GM13977 (cell line): ENCODE results near the gene ZNF587.
A peak's percentile ranks its signal among the peaks of the same experiment; 100 is the strongest.
"Not testable (repeated sequence)": the region's sequence is repeated elsewhere in the genome, so short reads cannot be mapped to it uniquely, and the experiment has no call there.

ENCODE experiments used
- DNase-seq: peaks from one replicate; pipeline ENCODE4 v3.0.0; 2012; ENCODE audit warnings: low spot score
- in situ Hi-C: fragments of 300-500 bp; cut with MboI; formaldehyde crosslinking; loops from one replicate; pipeline ENCODE4 v1.12.0; 2022; ENCODE audit warnings: low sequenced_read_pairs, low pct_unique_long_range_greater_than_20kb, mixed read lengths, inconsistent platforms; ENCODE audit not compliant: unreplicated experiment
- TF ChIP-seq, protein P1 (sequence below): IDR thresholded peaks from 2 replicates; pipeline ENCODE4 v1.5.1; 2012; ENCODE audit warnings: mild to moderate bottlenecking, control low read depth; ENCODE audit not compliant: insufficient read depth; ENCODE audit errors: extremely low read depth, missing control alignments

Gene ZNF587

GRCh38 chr19:57888107-57888559 is 38.5 kb downstream of the ZNF587 start:
- peak; percentile 12 for DNase-seq
- TF ChIP-seq, protein P1, sequence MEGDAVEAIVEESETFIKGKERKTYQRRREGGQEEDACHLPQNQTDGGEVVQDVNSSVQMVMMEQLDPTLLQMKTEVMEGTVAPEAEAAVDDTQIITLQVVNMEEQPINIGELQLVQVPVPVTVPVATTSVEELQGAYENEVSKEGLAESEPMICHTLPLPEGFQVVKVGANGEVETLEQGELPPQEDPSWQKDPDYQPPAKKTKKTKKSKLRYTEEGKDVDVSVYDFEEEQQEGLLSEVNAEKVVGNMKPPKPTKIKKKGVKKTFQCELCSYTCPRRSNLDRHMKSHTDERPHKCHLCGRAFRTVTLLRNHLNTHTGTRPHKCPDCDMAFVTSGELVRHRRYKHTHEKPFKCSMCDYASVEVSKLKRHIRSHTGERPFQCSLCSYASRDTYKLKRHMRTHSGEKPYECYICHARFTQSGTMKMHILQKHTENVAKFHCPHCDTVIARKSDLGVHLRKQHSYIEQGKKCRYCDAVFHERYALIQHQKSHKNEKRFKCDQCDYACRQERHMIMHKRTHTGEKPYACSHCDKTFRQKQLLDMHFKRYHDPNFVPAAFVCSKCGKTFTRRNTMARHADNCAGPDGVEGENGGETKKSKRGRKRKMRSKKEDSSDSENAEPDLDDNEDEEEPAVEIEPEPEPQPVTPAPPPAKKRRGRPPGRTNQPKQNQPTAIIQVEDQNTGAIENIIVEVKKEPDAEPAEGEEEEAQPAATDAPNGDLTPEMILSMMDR = no peak

GRCh38 chr19:57888560-57889231 is 39.0 kb downstream of the ZNF587 start, which contains the start of gene ZNF814:
Gene ZNF814, minus strand, starts transcription at chr19:57889037. Its CDS starts 235 bp downstream, at chr19:57888802.
- TF ChIP-seq, protein P1 = peak; percentile 17
- in situ Hi-C loops = no loop called here
- peak; percentile 69 for DNase-seq

More at GRCh38 chr19:57888107-57888559, 38.5 kb downstream of the ZNF587 start:
- in situ Hi-C loops = no loop called here

- DNase-seq, in situ Hi-C loops: not testable (repeated sequence)
Observed at GRCh38 chr19:57890706-57891105, 41.0 kb downstream of the ZNF587 start.

DNA sequence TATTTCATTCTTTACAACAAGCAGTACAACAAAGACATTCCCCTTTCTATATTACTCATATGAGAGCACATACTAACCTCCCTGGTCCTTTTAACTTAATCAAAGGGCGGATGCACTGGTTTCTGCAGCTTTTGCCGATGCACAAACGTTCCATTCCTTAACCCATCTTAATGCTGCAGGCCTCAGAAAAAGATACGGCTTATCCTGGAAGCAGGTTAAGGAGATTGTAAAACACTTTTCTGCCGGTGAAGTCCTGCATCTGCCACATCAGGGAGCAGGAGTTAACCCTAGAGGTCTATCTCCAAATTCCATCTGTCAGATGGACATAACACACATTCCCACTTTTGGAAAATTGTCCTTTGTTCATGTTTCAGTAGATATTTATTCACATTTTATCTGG is 50.7 kb downstream of the ZNF587 start:
- in situ Hi-C loops = no loop called here
- DNase-seq = no peak
- TF ChIP-seq, protein P1 = no peak

DNA sequence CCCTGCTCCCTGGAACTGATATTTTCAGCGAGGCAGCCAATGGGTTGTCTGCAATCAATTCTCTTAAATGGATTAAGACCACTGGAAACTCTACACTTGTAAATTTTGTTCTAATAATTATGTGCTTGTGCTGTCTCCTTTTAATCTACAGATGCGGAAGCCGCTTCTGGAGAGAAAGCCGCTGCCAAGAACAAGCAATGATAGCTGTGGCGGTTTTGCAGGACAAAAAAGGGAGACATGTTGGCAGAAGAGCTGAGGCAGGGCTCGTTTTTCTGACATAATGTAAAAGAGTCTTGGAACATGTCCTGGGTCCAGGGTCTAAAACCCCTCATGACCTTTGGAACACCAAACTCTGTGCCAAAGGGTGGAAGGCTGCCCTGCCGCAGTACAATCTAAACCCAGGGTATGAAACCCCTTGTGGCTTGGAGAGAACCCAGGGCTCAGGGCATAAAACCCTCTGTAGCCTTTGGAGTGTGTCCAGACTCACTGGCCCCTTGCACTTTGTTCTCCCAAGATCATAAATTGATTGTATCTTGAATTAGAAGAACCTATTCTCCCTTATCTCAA is 54.0 kb downstream of the ZNF587 start:
- in situ Hi-C loops = no loop called here
- TF ChIP-seq, protein P1 = peak; percentile 16
- no peak for DNase-seq

GRCh38 chr19:57905258-57905657 is 55.6 kb downstream of the ZNF587 start:
- TF ChIP-seq, protein P1 = no peak
- in situ Hi-C loops = no loop called here
- DNase-seq = no peak

DNA sequence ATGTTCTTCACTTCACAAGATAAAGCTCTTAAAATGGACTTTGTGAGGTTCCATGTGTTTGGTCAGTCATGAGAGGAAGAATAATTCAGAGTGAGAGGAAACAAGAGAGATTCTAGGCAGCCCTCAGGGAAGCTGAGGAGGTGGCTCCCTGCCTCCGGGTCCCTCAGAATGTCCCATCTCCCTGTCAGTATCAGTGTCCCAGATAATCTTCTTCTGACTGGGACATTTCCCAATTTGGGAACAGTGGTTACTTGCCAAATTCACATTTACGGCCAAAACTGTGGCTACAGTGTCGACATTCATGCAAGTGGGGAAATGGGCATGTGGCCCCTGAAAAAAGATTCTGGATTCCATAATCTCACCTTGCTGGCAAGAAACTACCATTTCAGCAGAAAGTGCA is 57.7 kb downstream of the ZNF587 start:
- TF ChIP-seq, protein P1 = no peak
- DNase-seq = no peak
- in situ Hi-C loops = no loop called here
